HEK293 (cell line): Measurements from ENCODE around the gene SPATS1.
A peak's percentile ranks its signal among the peaks of the same experiment; 100 is the strongest.
"Not testable (repeated sequence)": the region's sequence is repeated elsewhere in the genome, so short reads cannot be mapped to it uniquely, and the experiment has no call there.

ENCODE experiments used
- CTCF ChIA-PET: fragments of 350-600 bp; formaldehyde crosslinking; extraction: SDS; loops from one replicate; lab custom pipeline; 2021; ENCODE audit warnings: antibody characterized with exemption; lab: Yijun Ruan, JAX
- POLR2A ChIA-PET: fragments of 300-600 bp; formaldehyde crosslinking; extraction: SDS; loops from one replicate; lab custom pipeline; 2020; ENCODE audit warnings: antibody characterized with exemption, inconsistent platforms; lab: Yijun Ruan, JAX
- H3K27ac ChIP-seq: fragments of 200-500 bp; sonication (Bioruptor generic); 2 replicates; pipeline ENCODE4 v1.5.1; 2014; ENCODE audit warnings: low read depth, low read length, control low read depth, inconsistent platforms; ENCODE audit errors: extremely low read depth
- H3K36me3 ChIP-seq, 2 experiments: fragments of 200-500 bp in 1 of 2; sonication (Bioruptor generic) in 1 of 2; 1 replicate in 1 of 2; 2 replicates in 1 of 2; pipeline ENCODE4 v1.5.1; 2014 to 2017; ENCODE audit warnings: inconsistent platforms in 2 of 2, low read length in 2 of 2; ENCODE audit not compliant: control insufficient read depth in 2 of 2, insufficient read depth in 1 of 2
- H3K4me1 ChIP-seq: fragments of 200-500 bp; sonication (Bioruptor generic); 2 replicates; pipeline ENCODE4 v1.5.1; 2014; ENCODE audit warnings: mild to moderate bottlenecking, low read length, inconsistent platforms; ENCODE audit not compliant: control insufficient read depth, insufficient read depth
- H3K4me3 ChIP-seq: 2 replicates; pipeline ENCODE4 v1.5.1; 2011; ENCODE audit warnings: low read depth, mild to moderate bottlenecking, control low read depth, low read length, moderate library complexity
- H3K9me3 ChIP-seq: fragments of 200-500 bp; sonication (Bioruptor generic); 2 replicates; pipeline ENCODE4 v1.5.1; 2014; ENCODE audit warnings: low read depth, low read length, inconsistent platforms; ENCODE audit not compliant: control insufficient read depth, insufficient read depth
- HOXA7 ChIP-seq: sonication (generic); formaldehyde crosslinking; IDR thresholded peaks from 2 replicates; pipeline ENCODE4 v1.8.1; 2022; ENCODE audit warnings: missing genetic modification reagents, borderline replicate concordance
- OSR2 ChIP-seq: fragments of 450-650 bp; formaldehyde crosslinking; IDR thresholded peaks from 2 replicates; pipeline ENCODE4 v1.5.1; 2016; ENCODE audit warnings: missing biosample characterization, missing genetic modification characterization
- PRDM10 ChIP-seq: fragments of 450-650 bp; formaldehyde crosslinking; IDR thresholded peaks from 2 replicates; pipeline ENCODE4 v1.5.1; 2016; ENCODE audit warnings: missing biosample characterization, missing genetic modification characterization
- RBAK ChIP-seq: fragments of 450-650 bp; formaldehyde crosslinking; IDR thresholded peaks from 2 replicates; pipeline ENCODE4 v1.5.1; 2016; ENCODE audit warnings: missing biosample characterization, missing genetic modification characterization
- TCF7L2 ChIP-seq: IDR thresholded peaks from 2 replicates; pipeline ENCODE4 v1.6.1; 2011; ENCODE audit warnings: low read depth, mild to moderate bottlenecking, inconsistent platforms, low read length, moderate library complexity, borderline replicate concordance
- ZNF2 ChIP-seq: fragments of 450-650 bp; formaldehyde crosslinking; IDR thresholded peaks from 2 replicates; pipeline ENCODE4 v1.5.1; 2016; ENCODE audit warnings: missing biosample characterization, missing genetic modification characterization
- ZNF292 ChIP-seq: fragments of 450-650 bp; formaldehyde crosslinking; IDR thresholded peaks from 2 replicates; pipeline ENCODE4 v1.5.1; 2016; ENCODE audit warnings: low read depth, missing biosample characterization, missing genetic modification characterization, borderline replicate concordance
- ZNF37A ChIP-seq: fragments of 450-650 bp; IDR thresholded peaks from 2 replicates; pipeline ENCODE4 v1.5.1; 2018; ENCODE audit warnings: missing biosample characterization, missing genetic modification characterization
- ZNF394 ChIP-seq: fragments of 450-650 bp; formaldehyde crosslinking; IDR thresholded peaks from 2 replicates; pipeline ENCODE4 v1.5.1; 2016; ENCODE audit warnings: missing biosample characterization, missing genetic modification characterization, mild to moderate bottlenecking, moderate library complexity, borderline replicate concordance
- ZNF426 ChIP-seq: fragments of 450-650 bp; formaldehyde crosslinking; IDR thresholded peaks from 2 replicates; pipeline ENCODE4 v1.5.1; 2017; ENCODE audit warnings: missing biosample characterization, missing genetic modification characterization, mild to moderate bottlenecking, inconsistent platforms, moderate library complexity
- ZNF514 ChIP-seq: fragments of 450-650 bp; formaldehyde crosslinking; IDR thresholded peaks from 2 replicates; pipeline ENCODE4 v1.5.1; 2016; ENCODE audit warnings: missing biosample characterization, missing genetic modification characterization
- ZNF518A ChIP-seq: fragments of 450-650 bp; formaldehyde crosslinking; conservative IDR thresholded peaks from 2 replicates; pipeline ENCODE4 v1.5.1; 2016; ENCODE audit warnings: low read depth, missing biosample characterization, missing genetic modification characterization
- ZNF560 ChIP-seq: fragments of 450-650 bp; formaldehyde crosslinking; IDR thresholded peaks from 2 replicates; pipeline ENCODE4 v1.5.1; 2017; ENCODE audit warnings: missing biosample characterization, missing genetic modification characterization, borderline replicate concordance
- ZNF626 ChIP-seq: fragments of 450-650 bp; sonication (Bioruptor Pico); formaldehyde crosslinking; IDR thresholded peaks from 2 replicates; pipeline ENCODE4 v1.5.1; 2018; ENCODE audit warnings: missing biosample characterization, missing genetic modification characterization, inconsistent platforms
- TF ChIP-seq, protein P1 (sequence below): fragments of 450-650 bp; formaldehyde crosslinking; IDR thresholded peaks from 2 replicates; pipeline ENCODE4 v1.5.1; 2017; ENCODE audit warnings: missing biosample characterization, missing genetic modification characterization

The SPATS1 gene

DNA sequence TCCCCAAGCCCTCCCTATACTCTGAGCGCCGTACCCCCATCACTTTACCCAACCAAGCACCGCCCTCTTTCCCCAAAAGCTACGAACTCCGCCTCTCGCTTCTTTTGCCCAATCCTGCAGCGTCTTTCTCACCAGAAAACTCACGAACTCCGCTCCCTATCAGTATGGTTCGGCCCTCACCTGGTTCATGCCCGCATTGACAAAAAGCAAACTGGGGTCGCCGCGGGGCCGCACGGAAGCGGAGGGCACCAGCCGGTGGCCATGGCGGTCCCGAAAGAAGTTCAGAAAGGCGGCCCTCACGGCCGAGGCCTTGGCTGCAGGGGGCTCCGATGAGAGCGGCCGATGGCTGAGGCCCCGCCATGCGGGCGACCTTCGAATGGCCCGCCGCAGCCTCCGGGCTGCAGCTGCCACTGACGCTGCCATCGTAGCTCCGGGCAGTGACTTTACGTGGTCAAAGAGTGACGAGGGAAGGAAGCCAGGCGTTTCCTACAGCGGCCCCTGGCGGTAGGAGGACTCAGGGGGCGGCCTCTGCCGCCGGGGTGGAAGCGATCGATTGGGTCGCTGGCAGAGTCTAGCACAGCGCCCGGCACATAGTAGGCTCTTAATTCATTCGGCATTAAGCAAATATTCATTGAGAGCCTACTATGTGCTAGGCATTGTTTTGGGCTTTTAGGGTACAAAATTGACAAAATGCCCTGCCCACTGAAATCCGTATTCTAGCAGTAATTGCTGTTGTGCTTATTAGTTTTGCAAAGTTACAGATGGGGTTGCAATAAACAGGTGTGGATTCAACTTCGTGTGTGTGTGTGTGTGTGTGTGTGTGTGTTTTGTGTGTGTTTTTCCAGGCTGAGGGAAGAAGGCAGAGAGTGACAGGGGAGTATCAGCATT, 29.3 kb upstream of the SPATS1 start, which contains the start of gene AARS2 (continued):
- TF ChIP-seq, protein P1, sequence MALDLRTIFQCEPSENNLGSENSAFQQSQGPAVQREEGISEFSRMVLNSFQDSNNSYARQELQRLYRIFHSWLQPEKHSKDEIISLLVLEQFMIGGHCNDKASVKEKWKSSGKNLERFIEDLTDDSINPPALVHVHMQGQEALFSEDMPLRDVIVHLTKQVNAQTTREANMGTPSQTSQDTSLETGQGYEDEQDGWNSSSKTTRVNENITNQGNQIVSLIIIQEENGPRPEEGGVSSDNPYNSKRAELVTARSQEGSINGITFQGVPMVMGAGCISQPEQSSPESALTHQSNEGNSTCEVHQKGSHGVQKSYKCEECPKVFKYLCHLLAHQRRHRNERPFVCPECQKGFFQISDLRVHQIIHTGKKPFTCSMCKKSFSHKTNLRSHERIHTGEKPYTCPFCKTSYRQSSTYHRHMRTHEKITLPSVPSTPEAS (tag by site-specific recombination): no peak; the same call in none of the 2 replicates
- TF ChIP-seq ZNF394 (tag by site-specific recombination) (peak; percentile 89), ZNF626 (tag by site-specific recombination) (no peak), ZNF2 (tag by site-specific recombination) (peak; percentile 96)

GRCh38 chr6:44314657-44315056, 27.8 kb upstream of the SPATS1 start:
- CTCF ChIA-PET: interaction anchor here (0.6 to 8.8 kb wide), 17 partner anchors 8 to 663 kb away, joined by 3 to 89 read pairs (median 6); partner anchors contain the start of genes SLC35B2 and TMEM151B
- H3K27ac ChIP-seq, H3K4me1 ChIP-seq, H3K4me3 ChIP-seq, H3K9me3 ChIP-seq: not testable (repeated sequence)
- POLR2A ChIA-PET: interaction anchor here (0.7 kb wide), 1 partner anchor 79 kb away, joined by 3 read pairs; no protein-coding TSS in a partner anchor
- peaks cover 7 to 26% of the 10 kb centered on the region in 2 experiments; a peak in 2 of 3 replicates for H3K36me3 ChIP-seq

- ChIA-PET POLR2A (interaction anchor here (0.7 kb wide), 1 partner anchor 80 kb away, joined by 3 read pairs; no protein-coding TSS in a partner anchor), CTCF (interaction anchor here (1.6 to 8.8 kb wide), 5 partner anchors 8 to 47 kb away, joined by 7 to 89 read pairs (median 9); partner anchors contain the start of gene TMEM151B)
- no peak for TF ChIP-seq ZNF560 (tag by site-specific recombination)
- TF ChIP-seq ZNF514: no peak
- TF ChIP-seq RBAK (tag by site-specific recombination): no peak
- TF ChIP-seq ZNF518A (tag by site-specific recombination): no peak
- Histone ChIP-seq H3K36me3 (peaks cover 0 to 17% of the 10 kb centered on the region in 2 experiments; a peak in 1 of 3 replicates), H3K27ac (no peak overlapping the region), H3K4me1 (peaks cover 5% of the 10 kb centered on the region; the same call in 1 of the 2 replicates), H3K9me3 (no peaks in the 10 kb centered on the region), H3K4me3 (no peak overlapping the region)
Measured at GRCh38 chr6:44315516-44315915, 26.9 kb upstream of the SPATS1 start.

GRCh38 chr6:44315951-44316350, 26.5 kb upstream of the SPATS1 start:
- Histone ChIP-seq H3K4me3 (no peak overlapping the region), H3K36me3 (peaks cover 0 to 13% of the 10 kb centered on the region in 2 experiments; a peak in 1 of 3 replicates), H3K4me1 (peaks cover 5% of the 10 kb centered on the region; the same call in 1 of the 2 replicates), H3K9me3 (no peaks in the 10 kb centered on the region), H3K27ac (no peak overlapping the region)
- CTCF ChIA-PET: interaction anchor here (1.9 to 8.8 kb wide), 3 partner anchors 11 to 47 kb away, joined by 9 to 89 read pairs (median 18); partner anchors contain the start of gene TMEM151B
- POLR2A ChIA-PET: no interaction called here
- TF ChIP-seq PRDM10 (tag by site-specific recombination) (no peak), TCF7L2 (no peak), OSR2 (tag by site-specific recombination) (no peak), ZNF292 (tag by site-specific recombination) (no peak), HOXA7 (CRISPR knock-in tag) (no peak), ZNF37A (tag by site-specific recombination) (no peak), ZNF426 (tag by site-specific recombination) (no peak)
